Keratinocyte (primary cell): ENCODE measurements around the gene EHMT1. TPM values are rescaled to one million over a fixed set of nuclear protein-coding genes. Genes with fewer than 3 reads are reported as not detected.

ENCODE experiments used
- DNase-seq: peaks from one replicate; pipeline ENCODE4 v3.0.0-alpha.2; 2011; ENCODE audit warnings: low read depth, missing footprints, low spot score
- FAIRE-seq: peaks from 2 replicates; lab custom pipeline; 2011; peaks lifted over from hg19 to GRCh38; lab: Jason Lieb, UNC
- H2AFZ ChIP-seq: 2 replicates; pipeline ENCODE4 v1.6.0; 2012; ENCODE audit warnings: low read length, control low read depth, inconsistent platforms; ENCODE audit not compliant: control insufficient read depth
- H3K27ac ChIP-seq: 2 replicates; pipeline ENCODE4 v1.5.1; 2011; ENCODE audit warnings: low read length; ENCODE audit not compliant: control insufficient read depth, insufficient read depth
- H3K27me3 ChIP-seq: 3 replicates; pipeline ENCODE4 v1.6.0; 2011; ENCODE audit warnings: low read length; ENCODE audit not compliant: control insufficient read depth, insufficient read depth; ENCODE audit errors: extremely low read depth
- H3K36me3 ChIP-seq, 2 experiments: 2 replicates in 1 of 2; 3 replicates in 1 of 2; pipeline ENCODE4 v1.5.1; 2011; ENCODE audit warnings: low read length in 2 of 2, mild to moderate bottlenecking in 1 of 2; ENCODE audit not compliant: control insufficient read depth in 2 of 2, insufficient read depth in 2 of 2; ENCODE audit errors: extremely low read depth in 1 of 2
- H3K4me1 ChIP-seq: 3 replicates; pipeline ENCODE4 v1.5.1; 2011; ENCODE audit warnings: low read length; ENCODE audit not compliant: control insufficient read depth, insufficient read depth; ENCODE audit errors: extremely low read depth
- H3K4me2 ChIP-seq: 3 replicates; pipeline ENCODE4 v1.6.0; 2011; ENCODE audit warnings: low read depth, low read length; ENCODE audit not compliant: control insufficient read depth, insufficient read depth; ENCODE audit errors: extremely low read depth
- H3K4me3 ChIP-seq, 3 experiments: fragments of 200-600 bp in 1 of 3; sonication (generic) in 1 of 3; 2 replicates in 2 of 3; 3 replicates in 1 of 3; pipeline ENCODE4 v1.5.1; 2011 to 2016; ENCODE audit warnings: low read length in 3 of 3, mild to moderate bottlenecking in 3 of 3, control low read depth in 2 of 3, inconsistent platforms in 1 of 3, low read depth in 1 of 3, mixed read lengths in 1 of 3, mixed run types in 1 of 3, moderate library complexity in 1 of 3; ENCODE audit not compliant: control insufficient read depth in 2 of 3, insufficient read depth in 2 of 3; ENCODE audit errors: extremely low read depth in 1 of 3
- H3K79me2 ChIP-seq: 2 replicates; pipeline ENCODE4 v1.6.0; 2012; ENCODE audit warnings: low read length; ENCODE audit not compliant: control insufficient read depth, insufficient read depth
- H3K9ac ChIP-seq: 3 replicates; pipeline ENCODE4 v1.6.0; 2011; ENCODE audit warnings: low read length; ENCODE audit not compliant: control insufficient read depth, insufficient read depth; ENCODE audit errors: extremely low read depth
- H3K9me1 ChIP-seq: 3 replicates; pipeline ENCODE4 v1.6.0; 2011; ENCODE audit warnings: low read length; ENCODE audit not compliant: control insufficient read depth, insufficient read depth; ENCODE audit errors: extremely low read depth
- H3K9me3 ChIP-seq: 2 replicates; pipeline ENCODE4 v1.5.1; 2012; ENCODE audit warnings: low read depth, low read length; ENCODE audit not compliant: control insufficient read depth
- H4K20me1 ChIP-seq: 3 replicates; pipeline ENCODE4 v1.6.0; 2011; ENCODE audit warnings: low read length; ENCODE audit not compliant: control insufficient read depth, insufficient read depth; ENCODE audit errors: extremely low read depth
- CTCF ChIP-seq, 3 experiments: IDR thresholded peaks in 1 of 3; conservative IDR thresholded peaks in 1 of 3; optimal IDR thresholded peaks in 1 of 3; 2 replicates in 2 of 3; 3 replicates in 1 of 3; pipeline versions ENCODE3 to v1.5.1; 2011; ENCODE audit warnings: low read length in 3 of 3, mild to moderate bottlenecking in 3 of 3, moderate library complexity in 2 of 3, control low read depth in 1 of 3, inconsistent platforms in 1 of 3; ENCODE audit not compliant: insufficient read depth in 2 of 3; ENCODE audit errors: extremely low read depth in 1 of 3
- EZH2 ChIP-seq: IDR thresholded peaks from one replicate; pipeline ENCODE4 v1.6.1; 2012; ENCODE audit warnings: inconsistent platforms, mild to moderate bottlenecking, low read length, moderate library complexity
- dilution Hi-C: fragments of 300-500 bp; cut with MboI; formaldehyde crosslinking; loops from one replicate; pipeline ENCODE4 v1.7.0; 2020; ENCODE audit warnings: low sequenced_read_pairs; ENCODE audit not compliant: extremely low pct_ligation_motif_present
- polyA plus RNA-seq, 5 experiments: library from polyadenylated mRNA; depleted of rRNA in 3 of 5; stranded (reverse) in 3 of 5; stranded (forward) in 1 of 5; unstranded in 1 of 5; fragments of >200 nt; gene quantifications; 1 replicate in 1 of 5; 2 replicates in 3 of 5; 3 replicates in 1 of 5; pipeline versions ENCODE4 v1.2.1 to v1.2.3, GENCODE V29; 2011 to 2012; ENCODE audit warnings: missing spikeins in 2 of 5, low read depth in 1 of 5, low replicate concordance in 1 of 5

EHMT1 gene
- polyA plus RNA-seq, 1 donor (not counting 4 experiments of a cell fraction or from before 2014, with no cell fraction given): 25.9 TPM

- Histone ChIP-seq H3K27ac (no peak overlapping the region), H3K4me3 (no peak overlapping the region), H3K4me1 (no peaks in the 10 kb centered on the region), H4K20me1 (peaks cover 9% of the 10 kb centered on the region), H3K9me3 (no peaks in the 10 kb centered on the region), H3K4me2 (no peak overlapping the region), H3K9ac (no peak overlapping the region), H3K27me3 (no peaks in the 10 kb centered on the region), H3K9me1 (no peaks in the 10 kb centered on the region), H3K36me3 (peaks cover 5 to 18% of the 10 kb centered on the region in 2 experiments), H2AFZ (no peak overlapping the region), H3K79me2 (no peaks in the 10 kb centered on the region)
- dilution Hi-C loops: no loop called here
- DNase-seq (no peak), FAIRE-seq (no peak)
- no peak for TF ChIP-seq CTCF (optimal IDR thresholded peaks at IDR 0.05 in 1 of 3, IDR thresholded peaks at IDR 0.05 in 1 of 3, conservative IDR thresholded peaks at IDR 0.05 in 1 of 3; ENCODE audit: extremely low read depth in 1 of 3, insufficient read depth in 2 of 3, low read length in 3 of 3)
- TF ChIP-seq EZH2: no peak
These were observed 213.4 kb downstream of the EHMT1 start for GRCh38 chr9:137832191-137832700.

GRCh38 chr9:137832830-137833590, 214.2 kb downstream of the EHMT1 start:
- no peak overlapping the region for H3K27ac ChIP-seq
- FAIRE-seq (no peak), DNase-seq (no peak)
- H3K9me1 ChIP-seq: no peaks in the 10 kb centered on the region
- TF ChIP-seq EZH2 (no peak), CTCF (optimal IDR thresholded peaks at IDR 0.05 in 1 of 3, IDR thresholded peaks at IDR 0.05 in 1 of 3, conservative IDR thresholded peaks at IDR 0.05 in 1 of 3; ENCODE audit: extremely low read depth in 1 of 3, insufficient read depth in 2 of 3, low read length in 3 of 3) (no peak)
- H3K79me2 ChIP-seq: no peaks in the 10 kb centered on the region
- H3K4me1 ChIP-seq: no peaks in the 10 kb centered on the region
- no peak overlapping the region for H3K9ac ChIP-seq
- peaks cover 5 to 17% of the 10 kb centered on the region in 2 experiments for H3K36me3 ChIP-seq
- no peak overlapping the region for H3K4me3 ChIP-seq
- dilution Hi-C loops: no loop called here
- no peaks in the 10 kb centered on the region for H3K9me3 ChIP-seq
- no peaks in the 10 kb centered on the region for H3K27me3 ChIP-seq
- no peak overlapping the region for H3K4me2 ChIP-seq
- no peak overlapping the region for H2AFZ ChIP-seq
- H4K20me1 ChIP-seq: peaks cover 9% of the 10 kb centered on the region
